Lung (tissue), 12 donors: Measurements from ENCODE around the gene CLDN4. TPM values are rescaled to one million over a fixed set of nuclear protein-coding genes. Genes with fewer than 3 reads are reported as not detected.
"Not testable (repeated sequence)": the region's sequence is repeated elsewhere in the genome, so short reads cannot be mapped to it uniquely, and the experiment has no call there.

ENCODE experiments used
- ATAC-seq: fragments of 200-7000 bp; cut with Tn5 transposase; one replicate; pipeline ENCODE4 v1.9.1; 2020; ENCODE audit warnings: moderate number of reproducible peaks; ENCODE audit not compliant: insufficient read depth, low FRiP score
- DNase-seq, 3 donors: peaks; one replicate each; pipeline ENCODE4 v3.0.0-alpha.2; 2013 to 2017
- H3K27ac ChIP-seq, 2 donors: one replicate each; pipeline ENCODE4 v1.5.1; 2013; ENCODE audit warnings: mild to moderate bottlenecking in 2 of 2, moderate library complexity in 2 of 2, control low read depth in 1 of 2, inconsistent platforms in 1 of 2, low read depth in 1 of 2, low read length in 1 of 2
- H3K27me3 ChIP-seq, 3 donors: one replicate each; pipeline ENCODE4 v1.5.1; 2013; ENCODE audit warnings: low read length in 2 of 3; ENCODE audit not compliant: control insufficient read depth in 3 of 3, insufficient read depth in 3 of 3
- H3K36me3 ChIP-seq, 4 donors: one replicate each; pipeline ENCODE4 v1.5.1; 2013; ENCODE audit warnings: low read length in 4 of 4, mild to moderate bottlenecking in 1 of 4, moderate library complexity in 1 of 4; ENCODE audit not compliant: control insufficient read depth in 4 of 4, insufficient read depth in 4 of 4
- H3K4me1 ChIP-seq, 5 donors: one replicate each; pipeline ENCODE4 v1.5.1; 2013; ENCODE audit warnings: low read length in 5 of 5, mild to moderate bottlenecking in 2 of 5, moderate library complexity in 1 of 5; ENCODE audit not compliant: control insufficient read depth in 5 of 5, insufficient read depth in 5 of 5
- H3K4me3 ChIP-seq: one replicate; pipeline ENCODE4 v1.5.1; 2013; ENCODE audit warnings: mild to moderate bottlenecking, control low read depth, moderate library complexity
- H3K9ac ChIP-seq, 2 donors: one replicate each; pipeline ENCODE4 v1.5.1; 2013; ENCODE audit warnings: low read length in 2 of 2, control low read depth in 1 of 2; ENCODE audit not compliant: insufficient read depth in 1 of 2
- H3K9me3 ChIP-seq, 4 donors: one replicate each; pipeline ENCODE4 v1.5.1; 2013; ENCODE audit warnings: low read length in 3 of 4, mild to moderate bottlenecking in 1 of 4, moderate library complexity in 1 of 4; ENCODE audit not compliant: control insufficient read depth in 4 of 4, insufficient read depth in 3 of 4
- CTCF ChIP-seq: IDR thresholded peaks from 2 replicates; pipeline ENCODE4 v1.5.1; 2012; ENCODE audit warnings: mild to moderate bottlenecking; ENCODE audit errors: control extremely low read depth, extremely low read depth
- WGBS, 2 donors: extraction: QIAGEN DNeasy Blood & Tissue Kit; methylation state at CpG; one replicate each; pipeline ENCODE4 v1.1.7; 2013; 5-methylcytosine and 5-hydroxymethylcytosine counted together
- polyA plus RNA-seq, 2 donors: library from polyadenylated mRNA; stranded (reverse); fragments of 200-250 nt; gene quantifications; one replicate each; pipeline ENCODE4 v1.2.1, GENCODE V29; 2013
- total RNA-seq, 2 donors: library from RNA; depleted of rRNA in 1 of 2; stranded (reverse); fragments of >200 nt in 1 of 2; gene quantifications; one replicate each; pipeline ENCODE4 v1.2.1, GENCODE V29; 2014 to 2021
- donor health status: control.
- donor health status: control.
- donor health status: Bipolar disorder and iron deficiency.
- donor health status: healthy.
- donor health status: DM: yes; HTN: yes; CAD: no.

Gene CLDN4
- total and polyA plus RNA-seq, 4 donors: 99.8 to 169 (median 152) TPM

GRCh38 chr7:73789051-73789450, 41.7 kb upstream of the CLDN4 start:
- no peak for TF ChIP-seq CTCF
- Histone ChIP-seq H3K9me3 (no peaks in the 10 kb centered on the region), H3K4me1 (no peaks in the 10 kb centered on the region), H3K4me3 (no peak overlapping the region), H3K27me3 (no peaks in the 10 kb centered on the region), H3K9ac (no peak overlapping the region), H3K36me3 (no peaks in the 10 kb centered on the region), H3K27ac (no peak overlapping the region)
- 83 to 94% methylated on average over 4 of the region's 4 CpGs for WGBS, 2 donors
- ATAC-seq: no peak
- no peak for DNase-seq

DNA sequence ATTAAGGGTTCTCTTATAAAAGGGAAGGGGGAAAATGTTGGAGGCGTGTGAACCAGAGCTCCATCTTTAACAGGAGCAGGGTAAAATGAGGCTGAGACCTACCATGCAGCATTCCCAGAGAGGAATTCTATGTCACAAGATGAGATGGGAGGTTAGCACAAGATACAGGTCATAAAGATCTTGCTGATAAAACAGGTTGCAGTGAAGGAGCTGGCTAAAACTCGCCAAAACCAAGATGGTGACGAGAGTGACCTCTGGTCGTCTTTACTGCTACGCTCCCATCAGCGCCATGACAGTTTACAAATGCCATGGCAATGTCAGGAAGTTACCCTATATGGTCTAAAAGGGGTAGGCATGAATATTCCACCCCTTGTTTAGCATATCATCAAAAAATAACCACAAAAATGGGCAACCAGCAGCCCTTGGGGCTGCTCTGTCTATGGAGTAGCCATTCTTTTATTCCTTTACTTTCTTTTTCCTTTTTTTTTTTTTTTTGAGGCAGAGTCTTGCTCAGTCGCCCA, 39.6 kb upstream of the CLDN4 start:
- H3K36me3 ChIP-seq, H3K4me1 ChIP-seq, H3K4me3 ChIP-seq, DNase-seq, H3K9ac ChIP-seq, H3K9me3 ChIP-seq, H3K27ac ChIP-seq, H3K27me3 ChIP-seq, ATAC-seq: not testable (repeated sequence)
- 87 to 93% methylated on average over 7 of the region's 7 CpGs for WGBS, 2 donors

DNA sequence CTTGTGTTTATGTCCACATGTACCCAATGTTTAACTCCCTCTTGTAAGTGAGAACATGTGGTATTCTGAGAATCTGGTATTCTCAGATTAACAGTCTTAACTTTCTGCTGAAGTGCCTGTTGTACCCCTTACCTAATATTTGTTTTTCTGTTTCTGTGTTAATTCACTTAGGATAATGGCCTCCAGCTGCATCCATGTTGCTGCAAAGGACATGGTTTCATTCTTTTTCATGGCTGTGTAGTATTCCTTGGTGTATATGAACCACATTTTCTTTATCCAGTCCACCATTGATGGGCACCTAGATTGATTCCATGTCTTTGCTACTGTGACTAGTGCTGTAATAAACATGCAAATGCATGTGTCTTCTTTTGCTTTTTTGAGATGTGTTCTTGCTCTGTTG, 35.6 kb upstream of the CLDN4 start:
- H3K9me3 ChIP-seq, H3K27me3 ChIP-seq, H3K27ac ChIP-seq, H3K4me1 ChIP-seq, H3K4me3 ChIP-seq, H3K9ac ChIP-seq, ATAC-seq, H3K36me3 ChIP-seq, DNase-seq: not testable (repeated sequence)

- WGBS, 2 donors: 72 to 76% methylated on average over 3 of the region's 6 CpGs
- DNase-seq, H3K9me3 ChIP-seq, ATAC-seq, H3K36me3 ChIP-seq, H3K4me1 ChIP-seq, H3K9ac ChIP-seq, H3K27ac ChIP-seq, H3K4me3 ChIP-seq, H3K27me3 ChIP-seq: not testable (repeated sequence)
Observed at GRCh38 chr7:73796656-73797055, 34.1 kb upstream of the CLDN4 start.

- DNase-seq, H3K36me3 ChIP-seq, H3K4me1 ChIP-seq, H3K9me3 ChIP-seq, H3K9ac ChIP-seq, ATAC-seq, H3K27me3 ChIP-seq, H3K4me3 ChIP-seq, H3K27ac ChIP-seq: not testable (repeated sequence)
- WGBS, 2 donors: 94 to 96% methylated on average over 16 to 33 of the region's 34 CpGs
Observed at GRCh38 chr7:73797176-73797575, 33.6 kb upstream of the CLDN4 start.
